ENCODE measurements around the gene LENG8. TPM values are rescaled to one million over a fixed set of nuclear protein-coding genes. Genes with fewer than 3 reads are reported as not detected.

LENG8 gene
- total and polyA plus RNA-seq, 2 of the 13 experiments (the other 11 are each of a cell fraction or from before 2014, with no cell fraction given) = 14.3 to 41.9 TPM

DNA sequence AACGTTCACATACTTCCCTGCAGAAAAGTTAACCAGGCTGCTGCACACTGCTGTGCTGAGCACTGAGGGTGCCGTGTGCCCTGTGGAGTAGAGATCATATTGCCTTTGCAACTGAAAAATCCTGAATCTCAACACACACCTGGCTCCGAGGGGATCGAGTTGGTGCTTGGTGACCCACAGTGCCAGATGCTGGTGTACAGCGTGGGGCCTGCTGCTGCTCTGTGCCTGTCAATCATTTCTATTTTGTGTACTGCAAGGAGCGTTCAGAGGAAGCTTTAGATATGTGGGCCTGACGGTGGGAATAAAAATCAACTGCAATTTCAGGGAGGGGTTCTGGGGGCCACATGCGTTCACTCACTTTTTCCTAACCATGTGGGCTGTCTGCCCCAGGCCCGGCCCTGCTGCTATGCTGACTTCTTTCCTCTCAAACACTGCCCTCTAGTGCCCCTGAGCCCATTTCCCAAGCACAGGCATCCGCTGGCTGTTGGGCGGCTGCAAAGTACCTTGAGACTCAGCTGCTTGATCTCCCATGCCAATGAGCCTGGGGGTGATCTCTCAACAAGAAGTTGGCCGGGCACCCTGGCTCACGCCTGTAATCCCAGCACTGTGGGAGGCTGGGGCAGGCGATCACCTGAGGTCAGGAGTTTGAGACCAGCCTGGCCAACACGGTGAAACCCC, 9.7 kb upstream of the LENG8 start:
- Histone ChIP-seq H3K4me2 (ENCODE audit: low read depth, low read length) (no peak overlapping the region), H3K9me3 (ENCODE audit: low read length) (no peaks in the 10 kb centered on the region), H3K27ac (ENCODE audit: extremely low read length, insufficient read depth, low read length) (no peak overlapping the region), H3K79me2 (ENCODE audit: insufficient read depth, low read length) (no peaks in the 10 kb centered on the region), H4K20me1 (ENCODE audit: insufficient read depth, low read length) (peaks cover 4% of the 10 kb centered on the region; the same call in 1 of the 2 replicates), H3K27me3 (ENCODE audit: control insufficient read depth in 1 of 2, insufficient read depth in 2 of 2, low read length in 2 of 2) (no peaks in the 10 kb centered on the region), H3K4me1 (ENCODE audit: insufficient read depth, low read length) (no peaks in the 10 kb centered on the region; the same call in 1 of the 2 replicates), H3K9ac (ENCODE audit: insufficient read depth, low read depth, low read length) (no peak overlapping the region), H2AFZ (ENCODE audit: low read length) (no peak overlapping the region), H3K4me3 (replicated peaks in 1 of 3; ENCODE audit: insufficient read depth in 1 of 3, low read depth in 2 of 3, low read length in 3 of 3) (no peak overlapping the region), H3K36me3 (replicated peaks in 1 of 2; ENCODE audit: control insufficient read depth in 1 of 2, insufficient read depth in 2 of 2, low read length in 2 of 2) (peaks cover 0 to 1% of the 10 kb centered on the region in 2 experiments; a peak in 2 of 5 replicates)
- WGBS (ENCODE audit: low lambda C conversion rate) = 87% methylated on average over 9 of the region's 15 CpGs
- intact Hi-C loops (cut with micrococcal nuclease; ENCODE audit: unreplicated experiment) = no loop called here
- in situ Hi-C loops (cut with HindIII; ENCODE audit: extremely low pct_ligation_motif_present, low pct_unique_long_range_greater_than_20kb) = no loop called here
- BruUV-seq (replicated peaks) = no TSS peak
- POLR2A ChIA-PET = interaction anchor here (1.1 to 3.0 kb wide), 4 partner anchors 10 to 23 kb away, joined by 3 to 15 read pairs (median 8); partner anchors contain the start of gene LENG8
- ATAC-seq (peak; percentile 94), DNase-seq (ENCODE audit: low spot score) (peak; percentile 56), FAIRE-seq (peak; percentile 67)
- CTCF ChIA-PET (ENCODE audit: low intra/inter-chr PET ratio, low total read pairs) = interaction anchor here (0.9 to 1.5 kb wide), 3 partner anchors 24 to 48 kb away, joined by 3 to 6 read pairs (median 3); partner anchors contain the start of gene TTYH1
- TF ChIP-seq ZNF781 (CRISPR knock-in tag; IDR thresholded peaks at IDR 0.05; ENCODE audit: borderline replicate concordance, not compliant biosample characterization) (no peak), RFXAP (CRISPR knock-in tag; IDR thresholded peaks at IDR 0.05; ENCODE audit: borderline replicate concordance) (no peak), KDM2A (CRISPR knock-in tag; IDR thresholded peaks at IDR 0.05; ENCODE audit: borderline replicate concordance, low read depth) (peak; percentile 52; the same call in 1 of the 2 replicates), PHF8 (CRISPR knock-in tag; IDR thresholded peaks at IDR 0.05) (no peak), HNRNPH1 (optimal IDR thresholded peaks at IDR 0.05; ENCODE audit: low read depth, low read length) (no peak), ZNF10 (CRISPR knock-in tag; IDR thresholded peaks at IDR 0.05; ENCODE audit: borderline replicate concordance, low read depth) (no peak), RELA (CRISPR knock-in tag; IDR thresholded peaks at IDR 0.05) (no peak), MAF1 (CRISPR knock-in tag; IDR thresholded peaks at IDR 0.05; ENCODE audit: borderline replicate concordance) (no peak), FOSL2 (CRISPR knock-in tag; IDR thresholded peaks at IDR 0.05) (no peak), ADNP (CRISPR knock-in tag; IDR thresholded peaks at IDR 0.05) (no peak), ERF (CRISPR knock-in tag; IDR thresholded peaks at IDR 0.05) (no peak), RBM39 (IDR thresholded peaks at IDR 0.05; ENCODE audit: low read depth, low read length, poor library complexity, severe bottlenecking) (peak; percentile 26), JUNB (CRISPR knock-in tag; IDR thresholded peaks at IDR 0.05; ENCODE audit: borderline replicate concordance) (no peak)
- TF ChIP-seq, protein P1, sequence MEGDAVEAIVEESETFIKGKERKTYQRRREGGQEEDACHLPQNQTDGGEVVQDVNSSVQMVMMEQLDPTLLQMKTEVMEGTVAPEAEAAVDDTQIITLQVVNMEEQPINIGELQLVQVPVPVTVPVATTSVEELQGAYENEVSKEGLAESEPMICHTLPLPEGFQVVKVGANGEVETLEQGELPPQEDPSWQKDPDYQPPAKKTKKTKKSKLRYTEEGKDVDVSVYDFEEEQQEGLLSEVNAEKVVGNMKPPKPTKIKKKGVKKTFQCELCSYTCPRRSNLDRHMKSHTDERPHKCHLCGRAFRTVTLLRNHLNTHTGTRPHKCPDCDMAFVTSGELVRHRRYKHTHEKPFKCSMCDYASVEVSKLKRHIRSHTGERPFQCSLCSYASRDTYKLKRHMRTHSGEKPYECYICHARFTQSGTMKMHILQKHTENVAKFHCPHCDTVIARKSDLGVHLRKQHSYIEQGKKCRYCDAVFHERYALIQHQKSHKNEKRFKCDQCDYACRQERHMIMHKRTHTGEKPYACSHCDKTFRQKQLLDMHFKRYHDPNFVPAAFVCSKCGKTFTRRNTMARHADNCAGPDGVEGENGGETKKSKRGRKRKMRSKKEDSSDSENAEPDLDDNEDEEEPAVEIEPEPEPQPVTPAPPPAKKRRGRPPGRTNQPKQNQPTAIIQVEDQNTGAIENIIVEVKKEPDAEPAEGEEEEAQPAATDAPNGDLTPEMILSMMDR (CRISPR knock-in tag; IDR thresholded peaks at IDR 0.05) = peak; percentile 83
- TF ChIP-seq, protein P2, sequence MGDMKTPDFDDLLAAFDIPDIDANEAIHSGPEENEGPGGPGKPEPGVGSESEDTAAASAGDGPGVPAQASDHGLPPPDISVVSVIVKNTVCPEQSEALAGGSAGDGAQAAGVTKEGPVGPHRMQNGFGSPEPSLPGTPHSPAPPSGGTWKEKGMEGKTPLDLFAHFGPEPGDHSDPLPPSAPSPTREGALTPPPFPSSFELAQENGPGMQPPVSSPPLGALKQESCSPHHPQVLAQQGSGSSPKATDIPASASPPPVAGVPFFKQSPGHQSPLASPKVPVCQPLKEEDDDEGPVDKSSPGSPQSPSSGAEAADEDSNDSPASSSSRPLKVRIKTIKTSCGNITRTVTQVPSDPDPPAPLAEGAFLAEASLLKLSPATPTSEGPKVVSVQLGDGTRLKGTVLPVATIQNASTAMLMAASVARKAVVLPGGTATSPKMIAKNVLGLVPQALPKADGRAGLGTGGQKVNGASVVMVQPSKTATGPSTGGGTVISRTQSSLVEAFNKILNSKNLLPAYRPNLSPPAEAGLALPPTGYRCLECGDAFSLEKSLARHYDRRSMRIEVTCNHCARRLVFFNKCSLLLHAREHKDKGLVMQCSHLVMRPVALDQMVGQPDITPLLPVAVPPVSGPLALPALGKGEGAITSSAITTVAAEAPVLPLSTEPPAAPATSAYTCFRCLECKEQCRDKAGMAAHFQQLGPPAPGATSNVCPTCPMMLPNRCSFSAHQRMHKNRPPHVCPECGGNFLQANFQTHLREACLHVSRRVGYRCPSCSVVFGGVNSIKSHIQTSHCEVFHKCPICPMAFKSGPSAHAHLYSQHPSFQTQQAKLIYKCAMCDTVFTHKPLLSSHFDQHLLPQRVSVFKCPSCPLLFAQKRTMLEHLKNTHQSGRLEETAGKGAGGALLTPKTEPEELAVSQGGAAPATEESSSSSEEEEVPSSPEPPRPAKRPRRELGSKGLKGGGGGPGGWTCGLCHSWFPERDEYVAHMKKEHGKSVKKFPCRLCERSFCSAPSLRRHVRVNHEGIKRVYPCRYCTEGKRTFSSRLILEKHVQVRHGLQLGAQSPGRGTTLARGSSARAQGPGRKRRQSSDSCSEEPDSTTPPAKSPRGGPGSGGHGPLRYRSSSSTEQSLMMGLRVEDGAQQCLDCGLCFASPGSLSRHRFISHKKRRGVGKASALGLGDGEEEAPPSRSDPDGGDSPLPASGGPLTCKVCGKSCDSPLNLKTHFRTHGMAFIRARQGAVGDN (CRISPR knock-in tag; IDR thresholded peaks at IDR 0.05) = peak; percentile 39
- TF ChIP-seq, protein P3, sequence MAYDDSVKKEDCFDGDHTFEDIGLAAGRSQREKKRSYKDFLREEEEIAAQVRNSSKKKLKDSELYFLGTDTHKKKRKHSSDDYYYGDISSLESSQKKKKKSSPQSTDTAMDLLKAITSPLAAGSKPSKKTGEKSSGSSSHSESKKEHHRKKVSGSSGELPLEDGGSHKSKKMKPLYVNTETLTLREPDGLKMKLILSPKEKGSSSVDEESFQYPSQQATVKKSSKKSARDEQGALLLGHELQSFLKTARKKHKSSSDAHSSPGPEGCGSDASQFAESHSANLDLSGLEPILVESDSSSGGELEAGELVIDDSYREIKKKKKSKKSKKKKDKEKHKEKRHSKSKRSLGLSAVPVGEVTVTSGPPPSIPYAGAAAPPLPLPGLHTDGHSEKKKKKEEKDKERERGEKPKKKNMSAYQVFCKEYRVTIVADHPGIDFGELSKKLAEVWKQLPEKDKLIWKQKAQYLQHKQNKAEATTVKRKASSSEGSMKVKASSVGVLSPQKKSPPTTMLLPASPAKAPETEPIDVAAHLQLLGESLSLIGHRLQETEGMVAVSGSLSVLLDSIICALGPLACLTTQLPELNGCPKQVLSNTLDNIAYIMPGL (CRISPR knock-in tag; IDR thresholded peaks at IDR 0.05; ENCODE audit: borderline replicate concordance in 1 of 2, low read depth in 1 of 2) = 0 out of 4 replicates have a peak, but pooled peaks of 1 of the 2 experiments have one; percentile 46

All from HepG2 (cell line).